Vagina (tissue), 2 donors: ENCODE measurements around the gene RCAN2. TPM values are rescaled to one million over a fixed set of nuclear protein-coding genes. Genes with fewer than 3 reads are reported as not detected.

ENCODE experiments used
- DNase-seq, 2 donors: peaks; one replicate each; pipeline ENCODE4 v3.0.0-alpha.2; 2017; ENCODE audit errors: extremely low spot score in 2 of 2
- H3K27ac ChIP-seq: fragments of 200-600 bp; sonication (generic); one replicate; pipeline ENCODE4 v1.5.1; 2019
- H3K27me3 ChIP-seq: fragments of 200-600 bp; sonication (generic); one replicate; pipeline ENCODE4 v1.5.1; 2019
- H3K36me3 ChIP-seq, 2 donors: fragments of 200-600 bp; sonication (generic); one replicate each; pipeline ENCODE4 v1.5.1; 2017 to 2019
- H3K4me1 ChIP-seq: fragments of 200-600 bp; sonication (generic); one replicate; pipeline ENCODE4 v1.5.1; 2019
- H3K4me3 ChIP-seq, 2 donors: fragments of 200-600 bp; sonication (generic); 1 replicate in 1 of 2; 2 replicates in 1 of 2; pipeline ENCODE4 v1.5.1; 2016 to 2019
- H3K9me3 ChIP-seq: fragments of 200-600 bp; sonication (generic); one replicate; pipeline ENCODE4 v1.5.1; 2019
- POLR2A ChIP-seq, 2 donors: fragments of 450-650 bp; IDR thresholded peaks; one replicate each; pipeline ENCODE4 v1.6.1; 2017; ENCODE audit warnings: antibody characterized with exemption in 2 of 2, mild to moderate bottlenecking in 2 of 2, moderate library complexity in 2 of 2
- POLR2AphosphoS5 ChIP-seq, 2 donors: sonication (generic); formaldehyde crosslinking; IDR thresholded peaks; one replicate each; pipeline ENCODE4 v1.9.0; 2017; ENCODE audit warnings: antibody characterized with exemption in 2 of 2, mild to moderate bottlenecking in 2 of 2, low read depth in 1 of 2; ENCODE audit not compliant: insufficient read depth in 1 of 2
- intact Hi-C: fragments of 100-400 bp; cut with DNase I; formaldehyde crosslinking; loops from one replicate; pipeline ENCODE4 v1.15.1; 2023
- total RNA-seq: library from RNA; depleted of rRNA; stranded (reverse); fragments of >200 nt; gene quantifications from one replicate; pipeline ENCODE4 v1.2.3, GENCODE V29; 2016
- TF ChIP-seq, protein P1 (sequence below), 3 experiments: fragments of 450-650 bp in 2 of 3; fragments of 200-600 bp in 1 of 3; sonication (generic) in 1 of 3; IDR thresholded peaks; one replicate each; pipeline ENCODE4 v1.5.1; 2017 to 2019; ENCODE audit warnings: antibody characterized with exemption in 3 of 3, mild to moderate bottlenecking in 2 of 3, moderate library complexity in 2 of 3

The RCAN2 gene
- total RNA-seq, 1 donor from 2014 or later, result 20.9 TPM

DNA sequence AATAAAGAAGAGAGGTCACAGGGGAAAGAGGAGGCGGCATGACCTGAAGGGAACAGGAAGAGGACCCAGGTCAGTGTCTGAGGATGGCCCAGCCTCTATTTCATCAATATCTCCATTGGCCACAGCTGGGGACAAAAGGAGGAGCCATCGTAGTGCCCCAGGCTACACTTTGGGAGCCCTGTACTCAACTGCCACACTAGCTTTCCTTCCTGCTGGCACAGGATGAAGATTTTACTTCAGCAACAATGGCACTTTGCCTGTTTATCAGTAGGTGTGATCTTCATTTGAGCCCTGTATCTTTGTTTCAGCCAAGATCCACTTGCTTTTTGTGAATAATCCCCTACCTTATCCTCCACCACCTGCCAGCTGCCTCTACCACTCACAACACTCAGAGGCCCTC lies 35.4 kb upstream of the RCAN2 start:
- intact Hi-C loops, result no loop called here
- TF ChIP-seq, protein P1, sequence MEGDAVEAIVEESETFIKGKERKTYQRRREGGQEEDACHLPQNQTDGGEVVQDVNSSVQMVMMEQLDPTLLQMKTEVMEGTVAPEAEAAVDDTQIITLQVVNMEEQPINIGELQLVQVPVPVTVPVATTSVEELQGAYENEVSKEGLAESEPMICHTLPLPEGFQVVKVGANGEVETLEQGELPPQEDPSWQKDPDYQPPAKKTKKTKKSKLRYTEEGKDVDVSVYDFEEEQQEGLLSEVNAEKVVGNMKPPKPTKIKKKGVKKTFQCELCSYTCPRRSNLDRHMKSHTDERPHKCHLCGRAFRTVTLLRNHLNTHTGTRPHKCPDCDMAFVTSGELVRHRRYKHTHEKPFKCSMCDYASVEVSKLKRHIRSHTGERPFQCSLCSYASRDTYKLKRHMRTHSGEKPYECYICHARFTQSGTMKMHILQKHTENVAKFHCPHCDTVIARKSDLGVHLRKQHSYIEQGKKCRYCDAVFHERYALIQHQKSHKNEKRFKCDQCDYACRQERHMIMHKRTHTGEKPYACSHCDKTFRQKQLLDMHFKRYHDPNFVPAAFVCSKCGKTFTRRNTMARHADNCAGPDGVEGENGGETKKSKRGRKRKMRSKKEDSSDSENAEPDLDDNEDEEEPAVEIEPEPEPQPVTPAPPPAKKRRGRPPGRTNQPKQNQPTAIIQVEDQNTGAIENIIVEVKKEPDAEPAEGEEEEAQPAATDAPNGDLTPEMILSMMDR (IDR thresholded peaks at IDR 0.05), result no peak
- Histone ChIP-seq H3K9me3 (no peaks in the 10 kb centered on the region), H3K4me1 (no peaks in the 10 kb centered on the region), H3K27me3 (no peaks in the 10 kb centered on the region), H3K4me3 (no peak overlapping the region), H3K27ac (no peak overlapping the region), H3K36me3 (no peaks in the 10 kb centered on the region)
- DNase-seq, result no peak

DNA sequence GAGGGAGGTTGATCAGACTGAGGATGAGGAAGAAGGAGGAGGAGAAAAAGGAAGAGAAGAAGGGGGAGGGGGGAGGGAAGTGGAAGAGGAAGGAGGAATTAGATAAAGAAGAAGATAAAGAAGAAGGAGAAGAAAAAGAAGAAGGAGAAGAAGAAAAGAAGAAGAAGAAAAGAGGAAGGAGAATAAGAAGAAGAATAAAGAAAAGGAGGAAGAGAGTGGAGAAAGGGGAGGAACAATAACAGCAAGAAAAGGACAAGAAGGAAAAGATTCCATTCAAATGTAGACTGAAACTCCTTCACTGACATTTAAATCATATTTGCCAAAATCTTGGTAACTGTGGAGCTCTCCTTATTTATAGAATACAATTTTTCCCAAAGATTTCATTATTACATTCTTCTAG lies 34.3 kb upstream of the RCAN2 start:
- no peak for DNase-seq
- no peaks in the 10 kb centered on the region for H3K4me1 ChIP-seq
- no peaks in the 10 kb centered on the region for H3K27me3 ChIP-seq
- intact Hi-C loops, result no loop called here
- TF ChIP-seq POLR2A (IDR thresholded peaks at IDR 0.05), result no peak
- no peak overlapping the region for H3K27ac ChIP-seq
- H3K9me3 ChIP-seq, result no peaks in the 10 kb centered on the region
- H3K4me3 ChIP-seq, result no peak overlapping the region
- no peaks in the 10 kb centered on the region for H3K36me3 ChIP-seq

DNA sequence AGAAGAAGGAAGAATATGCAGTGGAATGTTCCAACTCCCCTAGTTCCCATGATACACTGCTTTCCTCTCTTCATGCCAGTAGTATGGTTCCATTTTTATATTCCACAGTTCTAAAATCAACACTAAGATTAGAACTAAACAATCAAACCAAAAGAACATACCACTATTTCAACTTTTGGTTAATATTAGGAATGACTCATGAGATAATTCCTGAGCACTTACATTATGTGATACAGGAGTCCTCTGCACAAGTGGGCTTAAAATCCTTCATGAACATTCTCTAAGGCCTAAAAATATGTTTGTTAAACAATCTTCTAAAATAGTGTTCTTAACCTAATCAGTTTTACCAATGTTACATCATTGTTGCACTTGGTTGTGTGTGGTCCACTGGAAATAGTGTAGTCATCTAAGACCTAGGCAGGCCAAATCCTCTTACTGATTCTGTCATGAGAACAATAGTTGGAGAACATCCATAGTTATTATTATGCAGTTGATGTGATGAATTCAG lies 30.3 kb upstream of the RCAN2 start:
- intact Hi-C loops, result no loop called here
- Histone ChIP-seq H3K36me3 (no peaks in the 10 kb centered on the region), H3K27me3 (no peaks in the 10 kb centered on the region), H3K9me3 (no peaks in the 10 kb centered on the region), H3K27ac (no peak overlapping the region), H3K4me1 (no peaks in the 10 kb centered on the region), H3K4me3 (no peak overlapping the region)
- TF ChIP-seq POLR2A (IDR thresholded peaks at IDR 0.05), result no peak
- TF ChIP-seq, protein P1 (IDR thresholded peaks at IDR 0.05), result no peak
- TF ChIP-seq POLR2AphosphoS5 (IDR thresholded peaks at IDR 0.05; ENCODE audit: insufficient read depth in 1 of 2, low read depth in 1 of 2), result no peak
- no peak for DNase-seq

DNA sequence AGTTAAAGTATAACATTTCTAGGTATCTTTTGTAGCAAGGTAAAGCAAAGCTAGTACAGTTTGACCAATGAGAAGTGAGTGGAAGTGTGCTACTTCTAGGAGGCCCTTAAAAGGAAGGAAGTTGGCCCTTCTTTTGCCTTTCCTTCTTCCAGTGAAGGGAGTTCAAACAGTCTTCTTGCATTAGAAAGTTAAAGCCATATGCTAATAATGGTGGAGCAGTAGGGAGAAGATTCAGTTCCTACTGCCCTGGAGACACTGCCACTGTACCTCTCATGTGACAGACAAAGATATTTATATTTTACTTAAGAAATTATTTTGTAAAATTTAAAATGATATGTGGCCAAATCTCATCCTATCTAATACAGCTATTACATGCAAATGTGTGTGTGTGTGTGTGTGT lies 26.0 kb upstream of the RCAN2 start:
- H3K4me3 ChIP-seq, result no peak overlapping the region
- H3K27ac ChIP-seq, result no peak overlapping the region
- no peaks in the 10 kb centered on the region for H3K27me3 ChIP-seq
- H3K4me1 ChIP-seq, result no peaks in the 10 kb centered on the region
- no peaks in the 10 kb centered on the region for H3K9me3 ChIP-seq
- intact Hi-C loops, result no loop called here
- H3K36me3 ChIP-seq, result no peaks in the 10 kb centered on the region
- no peak for DNase-seq
- no peak for TF ChIP-seq POLR2A (IDR thresholded peaks at IDR 0.05)
- TF ChIP-seq, protein P1 (IDR thresholded peaks at IDR 0.05), result no peak
- TF ChIP-seq POLR2AphosphoS5 (IDR thresholded peaks at IDR 0.05; ENCODE audit: insufficient read depth in 1 of 2, low read depth in 1 of 2), result no peak

DNA sequence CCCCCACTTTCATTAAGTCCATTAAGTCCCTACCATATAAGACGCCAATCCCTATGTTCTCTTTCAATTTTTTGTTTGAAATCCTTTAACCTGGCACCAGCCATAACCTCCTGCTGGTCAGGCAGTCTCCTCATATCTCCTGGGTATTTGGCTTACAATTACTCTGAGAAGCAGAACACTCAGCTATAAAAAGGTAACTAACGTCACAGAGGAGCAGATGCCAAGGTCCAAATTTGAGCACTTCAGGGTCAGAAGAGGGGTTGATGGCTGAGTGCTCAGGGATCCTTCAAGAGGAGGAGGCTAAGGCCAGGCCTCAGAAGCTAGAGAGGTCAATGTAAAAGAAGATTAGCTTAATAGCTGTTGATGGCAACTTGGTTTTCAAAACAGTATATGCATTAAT lies 22.3 kb upstream of the RCAN2 start:
- H3K4me1 ChIP-seq, result peaks cover 15% of the 10 kb centered on the region
- DNase-seq, result no peak
- intact Hi-C loops, result no loop called here

More for the DNA sequence above, 22.3 kb upstream of the RCAN2 start:
- TF ChIP-seq, protein P1 (IDR thresholded peaks at IDR 0.05), result no peak
- TF ChIP-seq POLR2A (IDR thresholded peaks at IDR 0.05) (no peak), POLR2AphosphoS5 (IDR thresholded peaks at IDR 0.05; ENCODE audit: insufficient read depth in 1 of 2, low read depth in 1 of 2) (no peak)
- no peaks in the 10 kb centered on the region for H3K9me3 ChIP-seq
- H3K27ac ChIP-seq, result no peak overlapping the region
- H3K36me3 ChIP-seq, result no peaks in the 10 kb centered on the region
- no peak overlapping the region for H3K4me3 ChIP-seq
- H3K27me3 ChIP-seq, result no peaks in the 10 kb centered on the region
